Psoas muscle (tissue), 8 donors: Measurements from ENCODE around the gene PKM. TPM values are rescaled to one million over a fixed set of nuclear protein-coding genes. Genes with fewer than 3 reads are reported as not detected.

Experiments used
- ATAC-seq, 4 donors: fragments of 200-7000 bp; cut with Tn5 transposase; one replicate each; pipeline ENCODE4 v1.9.1; 2020; ENCODE audit warnings: moderate library complexity in 3 of 4, mild to moderate bottlenecking in 2 of 4
- DNase-seq, 2 donors: peaks; one replicate each; pipeline ENCODE4 v3.0.0-alpha.2; 2020
- H3K27ac ChIP-seq: fragments of 200-600 bp; one replicate; pipeline ENCODE4 v1.8.0; 2022
- H3K27me3 ChIP-seq, 3 donors: fragments of 200-600 bp in 1 of 3; one replicate each; pipeline versions ENCODE4 v1.6.1 to v1.8.0; 2013 to 2022; ENCODE audit warnings: low read length in 2 of 3, mild to moderate bottlenecking in 2 of 3, moderate library complexity in 1 of 3; ENCODE audit not compliant: insufficient read depth in 3 of 3
- H3K36me3 ChIP-seq, 2 donors: fragments of 200-600 bp in 1 of 2; one replicate each; pipeline versions ENCODE4 v1.6.1 to v1.8.0; 2013 to 2022; ENCODE audit warnings: low read depth in 1 of 2, mild to moderate bottlenecking in 1 of 2, moderate library complexity in 1 of 2; ENCODE audit not compliant: insufficient read depth in 1 of 2
- H3K4me1 ChIP-seq: fragments of 200-600 bp; one replicate; pipeline ENCODE4 v1.8.0; 2022
- H3K4me3 ChIP-seq: fragments of 200-600 bp; one replicate; pipeline ENCODE4 v1.8.0; 2022; ENCODE audit warnings: mild to moderate bottlenecking
- H3K9me3 ChIP-seq: fragments of 200-600 bp; one replicate; pipeline ENCODE4 v1.8.0; 2022
- WGBS, 3 donors: extraction: QIAGEN DNeasy Blood & Tissue Kit; methylation state at CpG; one replicate each; pipeline versions ENCODE4 v1.1.6 to v1.1.7; 2013; 5-methylcytosine and 5-hydroxymethylcytosine counted together
- intact Hi-C, 2 donors: fragments of 100-400 bp; cut with DNase I; formaldehyde crosslinking; loops; one replicate each; pipeline versions ENCODE4 v1.11.0 to v1.14.2; 2022
- polyA plus RNA-seq, 3 donors: library from polyadenylated mRNA; stranded (reverse); fragments of 200-250 nt; gene quantifications; one replicate each; pipeline ENCODE4 v1.2.3, GENCODE V29; 2013
- total RNA-seq, 4 donors: library from RNA; stranded (reverse); fragmentation: NEBNext Ultra II Directional in 2 of 4; extraction: Animal tissue kit (Norgen Biotek cat#: 25700) in 2 of 4; gene quantifications; one replicate each; pipeline versions ENCODE4 v1.2.1 to v1.2.4, GENCODE V29; 2021 to 2023
- TF ChIP-seq, protein P1 (sequence below): fragments of 200-600 bp; IDR thresholded peaks from one replicate; pipeline ENCODE4 v1.8.0; 2022; ENCODE audit warnings: antibody characterized with exemption
- donor health status: healthy with polysubstance abuse.
- donor health status: DM: no; HTN: no; CAD: no; lungs with moderate emphysema.
- donor health status: Bipolar disorder and iron deficiency.
- donor health status: healthy.
- donor health status: DM: yes; HTN: yes; CAD: no.
- donor health status: DM: no; HTN: no; CAD: no.
- donor health status: DM: no; HTN: no; CAD: no.
- donor health status: DM: yes; HTN: yes; CAD: no.

PKM gene
- total and polyA plus RNA-seq, 7 donors, result 513 to 1,170 (median 958) TPM

DNA sequence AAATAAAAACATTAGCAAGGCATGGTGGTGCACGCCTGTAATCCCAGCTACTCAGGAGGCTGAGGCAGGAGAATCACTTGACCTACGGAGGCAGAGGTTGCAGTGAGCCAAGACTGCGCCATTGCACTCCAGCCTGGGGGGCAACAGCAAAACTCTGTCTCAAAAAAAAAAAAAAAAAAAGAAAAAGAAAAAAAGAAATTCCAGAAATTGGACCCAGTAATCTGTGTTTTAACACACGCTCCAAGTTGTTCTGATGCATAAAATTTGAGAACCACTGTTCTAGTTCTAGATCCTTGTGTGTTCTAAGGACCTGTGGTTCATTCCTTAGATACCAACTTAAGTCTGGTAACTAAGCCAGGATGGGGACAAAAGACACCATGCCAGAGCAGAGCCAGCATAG is 38.7 kb upstream of the PKM start:
- Histone ChIP-seq H3K9me3 (no peaks in the 10 kb centered on the region), H3K27me3 (no peaks in the 10 kb centered on the region), H3K27ac (no peak overlapping the region), H3K4me1 (peaks cover 23% of the 10 kb centered on the region), H3K36me3 (peaks cover 18 to 60% of the 10 kb centered on the region in 2 donors), H3K4me3 (no peak overlapping the region)
- 88 to 91% (median 89%) methylated on average over 4 of the region's 4 CpGs for WGBS, 3 donors
- no peak for DNase-seq
- intact Hi-C loops, result loop anchor here (5.0 kb wide), 4 partner anchors 37 to 203 kb away; partner anchors contain the start of genes ARIH1 (in 1 of the 2), MYO9A (in 1 of the 2), PKM (in 1 of the 2) and SENP8 (in 1 of the 2)
- ATAC-seq, result no peak
- TF ChIP-seq, protein P1, sequence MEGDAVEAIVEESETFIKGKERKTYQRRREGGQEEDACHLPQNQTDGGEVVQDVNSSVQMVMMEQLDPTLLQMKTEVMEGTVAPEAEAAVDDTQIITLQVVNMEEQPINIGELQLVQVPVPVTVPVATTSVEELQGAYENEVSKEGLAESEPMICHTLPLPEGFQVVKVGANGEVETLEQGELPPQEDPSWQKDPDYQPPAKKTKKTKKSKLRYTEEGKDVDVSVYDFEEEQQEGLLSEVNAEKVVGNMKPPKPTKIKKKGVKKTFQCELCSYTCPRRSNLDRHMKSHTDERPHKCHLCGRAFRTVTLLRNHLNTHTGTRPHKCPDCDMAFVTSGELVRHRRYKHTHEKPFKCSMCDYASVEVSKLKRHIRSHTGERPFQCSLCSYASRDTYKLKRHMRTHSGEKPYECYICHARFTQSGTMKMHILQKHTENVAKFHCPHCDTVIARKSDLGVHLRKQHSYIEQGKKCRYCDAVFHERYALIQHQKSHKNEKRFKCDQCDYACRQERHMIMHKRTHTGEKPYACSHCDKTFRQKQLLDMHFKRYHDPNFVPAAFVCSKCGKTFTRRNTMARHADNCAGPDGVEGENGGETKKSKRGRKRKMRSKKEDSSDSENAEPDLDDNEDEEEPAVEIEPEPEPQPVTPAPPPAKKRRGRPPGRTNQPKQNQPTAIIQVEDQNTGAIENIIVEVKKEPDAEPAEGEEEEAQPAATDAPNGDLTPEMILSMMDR, result no peak

DNA sequence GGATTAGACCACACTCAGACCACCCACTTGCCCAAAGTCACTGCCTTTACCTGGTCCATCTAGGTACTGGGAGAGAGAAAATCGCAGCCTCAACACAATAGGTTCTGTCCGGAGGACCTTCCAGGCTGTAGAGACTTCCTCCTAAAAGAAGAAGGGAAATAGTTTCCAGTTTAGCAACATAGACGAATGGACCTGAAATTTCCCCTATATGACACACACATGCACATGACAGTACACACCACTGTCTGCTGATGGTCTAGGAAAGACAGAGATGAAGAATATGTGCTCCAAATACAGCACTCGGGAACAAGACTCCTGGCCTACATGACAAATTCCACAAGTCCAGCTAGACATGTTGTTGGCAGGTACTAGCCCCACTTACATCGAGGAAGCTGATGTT is 34.0 kb upstream of the PKM start:
- 90 to 96% (median 95%) methylated on average over 5 of the region's 5 CpGs for WGBS, 3 donors
- Histone ChIP-seq H3K9me3 (no peaks in the 10 kb centered on the region), H3K27ac (no peak overlapping the region), H3K4me3 (no peak overlapping the region), H3K4me1 (no peaks in the 10 kb centered on the region), H3K27me3 (no peaks in the 10 kb centered on the region), H3K36me3 (peaks cover 45 to 100% of the 10 kb centered on the region in 2 donors)
- no peak for DNase-seq
- no peak for ATAC-seq
- TF ChIP-seq, protein P1, result no peak
- intact Hi-C loops, result no loop called here

DNA sequence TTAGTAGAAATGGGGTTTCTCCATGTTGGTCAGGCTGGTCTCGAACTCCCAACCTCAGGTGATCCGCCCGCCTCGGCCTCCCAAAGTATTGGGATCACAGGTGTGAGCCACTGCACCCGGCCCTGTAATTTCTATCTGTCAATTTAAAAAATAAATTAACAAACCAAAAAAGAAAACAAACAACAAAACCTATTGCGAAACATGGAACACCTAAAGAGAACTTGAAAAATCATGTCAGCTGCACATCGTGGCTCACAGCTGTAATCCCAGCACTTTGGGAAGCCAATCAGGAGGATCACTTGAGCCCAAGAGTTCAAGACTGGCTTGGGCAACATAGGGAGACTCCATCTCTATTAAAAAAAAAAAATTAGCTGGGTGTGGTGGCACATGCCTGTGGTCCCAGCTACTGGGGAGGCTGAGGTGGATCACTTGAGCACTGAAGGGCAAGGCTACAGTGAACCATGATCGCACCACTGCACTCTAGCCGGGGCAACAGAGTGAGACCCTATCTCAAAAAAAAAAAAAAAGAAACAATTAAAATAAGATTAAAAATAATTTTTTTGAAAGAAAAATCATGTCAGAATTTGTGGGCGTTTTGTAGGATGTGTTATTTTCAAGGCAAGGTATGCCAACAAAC is 21.8 kb upstream of the PKM start:
- intact Hi-C loops, result no loop called here
- H3K36me3 ChIP-seq, result peaks cover 22 to 100% of the 10 kb centered on the region in 2 donors
- ATAC-seq, result no peak

DNA sequence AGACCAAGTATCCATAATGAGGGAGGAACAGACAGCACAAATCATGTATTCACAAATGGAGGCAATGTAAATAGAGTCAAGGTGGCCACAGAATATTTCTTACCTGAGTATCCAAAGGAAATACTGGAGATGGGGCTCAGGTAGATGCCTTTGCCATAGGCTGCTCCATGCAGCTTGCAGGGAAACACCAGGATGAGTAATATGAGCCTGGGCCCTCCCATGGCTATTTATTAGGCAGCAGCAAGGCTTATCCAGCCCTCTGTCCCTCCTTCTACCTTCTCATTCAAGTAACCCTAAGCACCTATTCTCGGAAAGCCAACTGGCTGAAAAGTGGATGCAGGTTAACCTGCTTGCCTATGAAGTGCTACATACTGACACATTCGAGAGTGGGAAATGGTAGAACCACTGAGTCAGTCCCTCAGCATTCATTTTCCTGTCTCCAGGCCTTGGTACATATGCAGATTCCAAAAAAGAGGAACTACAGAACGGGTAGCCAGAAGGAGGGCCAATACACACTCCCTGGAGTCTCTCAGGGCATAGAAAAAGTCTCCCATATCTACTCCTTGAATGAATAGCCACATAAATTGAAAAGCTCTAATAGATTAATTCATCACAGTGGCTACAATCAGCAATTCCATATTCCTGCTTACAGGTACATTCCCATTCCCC is 18.3 kb upstream of the PKM start:
- DNase-seq (no peak), ATAC-seq (no peak)
- Histone ChIP-seq H3K4me3 (no peak overlapping the region), H3K4me1 (no peaks in the 10 kb centered on the region), H3K27me3 (no peaks in the 10 kb centered on the region), H3K27ac (no peak overlapping the region), H3K9me3 (no peaks in the 10 kb centered on the region), H3K36me3 (peaks cover 18 to 100% of the 10 kb centered on the region in 2 donors)
- WGBS, 3 donors, result 82 to 90% (median 88%) methylated on average over 3 of the region's 3 CpGs
- intact Hi-C loops, result no loop called here
- TF ChIP-seq, protein P1, result no peak

More for the DNA sequence above, 21.8 kb upstream of the PKM start:
- DNase-seq, result no peak
- no peaks in the 10 kb centered on the region for H3K4me1 ChIP-seq
- no peak overlapping the region for H3K27ac ChIP-seq
- 93 to 95% (median 93%) methylated on average over 10 of the region's 10 CpGs for WGBS, 3 donors
- TF ChIP-seq, protein P1, result no peak
- H3K4me3 ChIP-seq, result no peak overlapping the region
- H3K27me3 ChIP-seq, result no peaks in the 10 kb centered on the region
- no peaks in the 10 kb centered on the region for H3K9me3 ChIP-seq
